ENCODE measurements around the gene PRG2. TPM values are rescaled to one million over a fixed set of nuclear protein-coding genes. Genes with fewer than 3 reads are reported as not detected.

The PRG2 gene
- total and polyA plus RNA-seq, 2 donors (not counting 1 experiment from before 2014, with no cell fraction given): 0.07 TPM; not detected in 1

DNA sequence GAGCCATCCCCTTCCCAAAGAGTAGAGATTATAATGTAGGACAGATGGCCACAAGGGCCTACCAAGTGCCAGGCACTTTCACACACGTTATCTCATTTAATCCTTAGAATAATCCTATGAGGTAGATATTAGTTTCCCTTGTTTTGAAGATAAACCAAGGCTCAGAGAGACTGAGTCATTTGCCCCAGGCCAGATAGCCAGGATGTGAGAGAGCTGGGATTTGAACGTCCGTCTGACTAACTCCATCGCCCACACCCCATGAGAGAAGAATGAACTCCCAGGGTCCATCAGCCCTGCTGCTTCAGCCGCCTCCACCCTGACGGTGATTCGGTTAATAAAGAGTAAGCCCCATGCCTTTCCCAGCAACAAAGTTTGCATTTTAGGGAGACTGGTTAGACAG is 20.2 kb downstream of the PRG2 start:
- peaks cover 11% of the 10 kb centered on the region for H3K27me3 Mint-ChIP-seq
- no peak overlapping the region for H3K27ac ChIP-seq (ENCODE audit: low read length in 2 of 2)
- H2AFZ ChIP-seq (ENCODE audit: insufficient read depth, low read depth, low read length, poor library complexity, severe bottlenecking): no peak overlapping the region
- ATAC-seq (ENCODE audit: low read depth) (no peak), DNase-seq (no peak)
- no peak overlapping the region for H3K27ac Mint-ChIP-seq
- ChIA-PET CTCF (no interaction called here), POLR2A (no interaction called here)
- no peaks in the 10 kb centered on the region for H3K4me1 ChIP-seq (ENCODE audit: control insufficient read depth in 2 of 2, insufficient read depth in 2 of 2, low read length in 2 of 2)
- intact Hi-C loops (cut with micrococcal nuclease): no loop called here
- no peaks in the 10 kb centered on the region for H3K27me3 ChIP-seq (replicated peaks in 1 of 4; ENCODE audit: control extremely low read depth in 1 of 4, control insufficient read depth in 3 of 4, insufficient read depth in 4 of 4, low read length in 3 of 4)
- H3K4me3 Mint-ChIP-seq: no peak overlapping the region
- no peaks in the 10 kb centered on the region for H3K9me3 ChIP-seq (ENCODE audit: control extremely low read depth in 1 of 3, control insufficient read depth in 2 of 3, insufficient read depth in 1 of 3, low read length in 2 of 3)
- H3K36me3 ChIP-seq (replicated peaks in 1 of 2; ENCODE audit: control extremely low read depth in 1 of 2, control insufficient read depth in 1 of 2, extremely low read depth in 1 of 2, insufficient read depth in 2 of 2, low read length in 1 of 2): no peaks in the 10 kb centered on the region
- no peak for TF ChIP-seq EZH2 (IDR thresholded peaks at IDR 0.05; ENCODE audit: borderline replicate concordance, insufficient read depth, low read depth, low read length, poor library complexity, severe bottlenecking)
- TF ChIP-seq, protein P1, sequence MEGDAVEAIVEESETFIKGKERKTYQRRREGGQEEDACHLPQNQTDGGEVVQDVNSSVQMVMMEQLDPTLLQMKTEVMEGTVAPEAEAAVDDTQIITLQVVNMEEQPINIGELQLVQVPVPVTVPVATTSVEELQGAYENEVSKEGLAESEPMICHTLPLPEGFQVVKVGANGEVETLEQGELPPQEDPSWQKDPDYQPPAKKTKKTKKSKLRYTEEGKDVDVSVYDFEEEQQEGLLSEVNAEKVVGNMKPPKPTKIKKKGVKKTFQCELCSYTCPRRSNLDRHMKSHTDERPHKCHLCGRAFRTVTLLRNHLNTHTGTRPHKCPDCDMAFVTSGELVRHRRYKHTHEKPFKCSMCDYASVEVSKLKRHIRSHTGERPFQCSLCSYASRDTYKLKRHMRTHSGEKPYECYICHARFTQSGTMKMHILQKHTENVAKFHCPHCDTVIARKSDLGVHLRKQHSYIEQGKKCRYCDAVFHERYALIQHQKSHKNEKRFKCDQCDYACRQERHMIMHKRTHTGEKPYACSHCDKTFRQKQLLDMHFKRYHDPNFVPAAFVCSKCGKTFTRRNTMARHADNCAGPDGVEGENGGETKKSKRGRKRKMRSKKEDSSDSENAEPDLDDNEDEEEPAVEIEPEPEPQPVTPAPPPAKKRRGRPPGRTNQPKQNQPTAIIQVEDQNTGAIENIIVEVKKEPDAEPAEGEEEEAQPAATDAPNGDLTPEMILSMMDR (IDR thresholded peaks at IDR 0.05): no peak
- no peaks in the 10 kb centered on the region for H4K20me1 ChIP-seq (ENCODE audit: control insufficient read depth, insufficient read depth, low read length, poor library complexity, severe bottlenecking)
- no peak overlapping the region for H3K4me3 ChIP-seq (ENCODE audit: control extremely low read depth in 1 of 5, extremely low read depth in 1 of 5, insufficient read depth in 1 of 5, low read depth in 2 of 5, low read length in 4 of 5)
- no peaks in the 10 kb centered on the region for H3K79me2 ChIP-seq (ENCODE audit: control insufficient read depth, insufficient read depth, low read length)
- H3K9me3 Mint-ChIP-seq (ENCODE audit: insufficient read depth): no peaks in the 10 kb centered on the region
- H3K9ac ChIP-seq (ENCODE audit: low read length): no peak overlapping the region
- 100% methylated on average over 3 of the region's 7 CpGs for WGBS (ENCODE audit: insufficient coverage)
- no peak overlapping the region for H3K4me2 ChIP-seq (replicated peaks; ENCODE audit: low read depth, low read length, poor library complexity, severe bottlenecking)
- H3K4me1 Mint-ChIP-seq: no peaks in the 10 kb centered on the region

DNA sequence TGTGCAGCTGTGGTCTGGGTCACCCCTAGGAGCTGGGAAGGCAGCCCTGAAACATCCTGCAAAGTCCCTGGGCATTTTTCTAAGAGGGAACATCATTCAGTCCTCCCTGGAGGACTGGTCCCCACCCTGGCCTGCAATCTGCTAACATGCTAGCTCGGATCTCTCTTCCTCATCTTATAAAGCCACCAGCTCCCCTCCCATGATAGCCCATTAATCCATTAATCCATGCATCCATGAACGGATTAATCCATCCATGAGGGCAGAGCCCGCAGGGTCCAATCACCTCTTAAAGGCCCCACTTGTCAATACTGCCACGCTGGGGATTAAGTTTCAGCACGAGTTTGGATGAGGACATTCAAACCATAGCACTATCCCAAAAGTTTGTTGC is 21.6 kb downstream of the PRG2 start:
- intact Hi-C loops (cut with micrococcal nuclease): no loop called here
- H3K36me3 ChIP-seq (replicated peaks in 1 of 2; ENCODE audit: control extremely low read depth in 1 of 2, control insufficient read depth in 1 of 2, extremely low read depth in 1 of 2, insufficient read depth in 2 of 2, low read length in 1 of 2): no peaks in the 10 kb centered on the region
- no peaks in the 10 kb centered on the region for H3K79me2 ChIP-seq (ENCODE audit: control insufficient read depth, insufficient read depth, low read length)
- no peak overlapping the region for H3K27ac ChIP-seq (ENCODE audit: low read length in 2 of 2)
- H3K9me3 ChIP-seq (ENCODE audit: control extremely low read depth in 1 of 3, control insufficient read depth in 2 of 3, insufficient read depth in 1 of 3, low read length in 2 of 3): no peaks in the 10 kb centered on the region
- Mint-ChIP-seq H3K27ac (no peak overlapping the region), H3K27me3 (peaks cover 11% of the 10 kb centered on the region), H3K4me1 (no peaks in the 10 kb centered on the region), H3K9me3 (ENCODE audit: insufficient read depth) (no peaks in the 10 kb centered on the region), H3K4me3 (no peak overlapping the region)
- H3K27me3 ChIP-seq (replicated peaks in 1 of 4; ENCODE audit: control extremely low read depth in 1 of 4, control insufficient read depth in 3 of 4, insufficient read depth in 4 of 4, low read length in 3 of 4): no peaks in the 10 kb centered on the region
- H4K20me1 ChIP-seq (ENCODE audit: control insufficient read depth, insufficient read depth, low read length, poor library complexity, severe bottlenecking): no peaks in the 10 kb centered on the region
- no peak overlapping the region for H3K4me3 ChIP-seq (ENCODE audit: control extremely low read depth in 1 of 5, extremely low read depth in 1 of 5, insufficient read depth in 1 of 5, low read depth in 2 of 5, low read length in 4 of 5)
- no peak overlapping the region for H3K4me2 ChIP-seq (replicated peaks; ENCODE audit: low read depth, low read length, poor library complexity, severe bottlenecking)
- no peak for ATAC-seq (ENCODE audit: low read depth)
- H2AFZ ChIP-seq (ENCODE audit: insufficient read depth, low read depth, low read length, poor library complexity, severe bottlenecking): no peak overlapping the region
- POLR2A ChIA-PET: no interaction called here
- TF ChIP-seq EZH2 (IDR thresholded peaks at IDR 0.05; ENCODE audit: borderline replicate concordance, insufficient read depth, low read depth, low read length, poor library complexity, severe bottlenecking): no peak
- TF ChIP-seq, protein P1 (IDR thresholded peaks at IDR 0.05): no peak
- CTCF ChIA-PET: interaction anchor here (0.9 kb wide), 1 partner anchor 89 kb away, joined by 4 read pairs; no protein-coding TSS in a partner anchor
- H3K9ac ChIP-seq (ENCODE audit: low read length): no peak overlapping the region
- 77% methylated on average over 5 of the region's 5 CpGs for WGBS (ENCODE audit: insufficient coverage)
- DNase-seq: no peak
- H3K4me1 ChIP-seq (ENCODE audit: control insufficient read depth in 2 of 2, insufficient read depth in 2 of 2, low read length in 2 of 2): no peaks in the 10 kb centered on the region

Data from B cell (primary cell).